GM18498 (cell line): ENCODE data around the gene KRT23.

Experiments used
- ATAC-seq: cut with Tn5 transposase; IDR thresholded peaks from one replicate; pipeline ENCODE4 v1.9.1; 2021; ENCODE audit warnings: mild to moderate bottlenecking, moderate library complexity; ENCODE audit not compliant: unreplicated experiment

KRT23 gene, protein sequence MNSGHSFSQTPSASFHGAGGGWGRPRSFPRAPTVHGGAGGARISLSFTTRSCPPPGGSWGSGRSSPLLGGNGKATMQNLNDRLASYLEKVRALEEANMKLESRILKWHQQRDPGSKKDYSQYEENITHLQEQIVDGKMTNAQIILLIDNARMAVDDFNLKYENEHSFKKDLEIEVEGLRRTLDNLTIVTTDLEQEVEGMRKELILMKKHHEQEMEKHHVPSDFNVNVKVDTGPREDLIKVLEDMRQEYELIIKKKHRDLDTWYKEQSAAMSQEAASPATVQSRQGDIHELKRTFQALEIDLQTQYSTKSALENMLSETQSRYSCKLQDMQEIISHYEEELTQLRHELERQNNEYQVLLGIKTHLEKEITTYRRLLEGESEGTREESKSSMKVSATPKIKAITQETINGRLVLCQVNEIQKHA

DNA sequence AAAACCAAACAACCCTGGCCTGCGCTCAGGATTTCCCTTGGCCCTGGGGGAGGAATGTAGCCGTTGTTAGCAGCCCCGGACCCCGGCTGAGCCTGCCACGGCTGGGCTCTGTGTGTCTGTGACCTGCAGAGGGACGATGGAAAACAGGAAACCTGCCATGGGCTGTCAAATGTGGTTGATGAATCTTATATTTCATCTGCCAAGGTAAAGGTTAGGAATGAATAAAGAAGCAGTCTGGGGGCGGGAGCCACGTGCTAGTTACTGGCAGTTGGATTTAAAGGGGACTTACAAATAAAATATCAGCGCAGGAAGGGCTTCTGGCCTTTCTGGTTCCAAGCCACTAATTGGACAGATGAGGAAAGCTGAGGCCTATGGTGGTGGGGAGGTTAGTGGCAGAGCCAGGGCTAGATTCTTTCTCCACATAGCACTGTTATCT, at the start of gene KRT23:
TSS of gene KRT23 (minus strand) at position 263 of the 436 bp plus-strand sequence. CDS start 1,043 bp downstream, outside the sequence.
- no peak for ATAC-seq

- ATAC-seq, result no peak
Observed at GRCh38 chr17:40986920-40987319, 49.5 kb upstream of the KRT23 start.

GRCh38 chr17:40984226-40984625, 46.8 kb upstream of the KRT23 start, which contains the start of gene KRT40:
Gene KRT40 (minus strand): TSS chr17:40984326. CDS start chr17:40984273, 53 bp downstream.
- no peak for ATAC-seq

- no peak for ATAC-seq
Observed at GRCh38 chr17:40981115-40981514, 43.7 kb upstream of the KRT23 start.

DNA sequence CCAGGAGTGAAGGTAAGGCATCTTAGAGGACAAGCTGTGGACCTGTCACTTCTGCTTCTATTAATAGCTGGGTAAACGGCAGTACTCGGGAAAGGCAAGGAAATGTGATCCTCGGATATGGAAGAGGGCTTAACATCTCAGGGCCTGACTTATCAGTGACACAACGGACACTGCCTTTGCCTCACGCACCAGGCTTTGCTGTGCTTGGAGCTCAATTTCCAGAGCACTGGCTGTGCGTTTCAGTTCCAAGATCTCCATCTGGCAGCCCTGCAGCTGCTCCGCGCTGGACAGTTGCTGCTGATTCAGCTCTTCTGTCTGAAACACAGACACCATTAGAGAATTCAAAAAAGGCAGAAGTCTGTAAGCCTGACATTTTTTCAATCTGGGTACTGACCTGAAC, 43.1 kb upstream of the KRT23 start:
- no peak for ATAC-seq

DNA sequence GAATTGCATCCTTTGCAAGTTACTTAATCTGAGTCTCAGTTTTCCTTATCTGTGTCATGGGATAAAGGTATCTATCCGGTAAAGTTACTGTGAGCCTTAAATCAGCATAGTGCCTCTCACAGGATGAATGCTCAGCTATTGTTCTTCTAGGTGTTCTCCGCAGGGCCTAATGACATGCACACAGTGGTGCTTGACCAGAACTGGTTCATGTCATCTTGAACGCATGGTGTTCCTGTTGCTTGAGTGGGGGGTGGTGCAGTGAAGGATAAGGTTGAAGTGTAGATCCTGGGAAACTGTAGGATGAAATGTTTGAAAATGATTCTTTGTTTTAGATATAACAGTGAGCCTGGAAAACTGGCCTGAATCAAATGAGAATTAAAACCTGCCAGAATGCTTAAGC, 42.7 kb upstream of the KRT23 start:
- no peak for ATAC-seq

DNA sequence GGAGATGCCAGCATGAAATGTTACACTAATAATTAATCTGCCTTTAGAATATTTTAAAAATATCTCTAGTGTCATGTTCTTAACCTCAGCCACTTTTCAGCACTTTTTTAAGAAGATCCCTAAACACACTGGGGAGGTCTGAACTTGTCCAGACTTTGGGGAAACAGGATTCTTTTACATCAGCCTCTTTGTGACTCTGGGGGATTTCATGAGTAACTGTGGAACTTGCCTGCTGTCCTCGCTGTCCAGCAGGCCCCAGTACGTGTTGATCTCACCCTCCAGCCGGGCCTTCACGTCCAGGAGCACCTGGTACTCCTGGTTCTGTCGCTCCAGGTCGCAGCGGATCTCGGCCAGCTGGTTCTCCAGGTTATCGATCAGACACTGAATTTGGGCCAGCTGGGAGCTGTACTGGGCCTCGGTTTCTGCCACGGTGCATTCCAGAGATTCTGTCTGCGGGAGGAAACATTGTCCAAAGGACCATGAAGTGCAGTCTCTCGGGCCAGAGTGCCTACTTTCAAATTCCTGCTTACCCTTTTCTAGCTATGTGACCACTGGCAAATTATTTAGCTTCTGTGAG, 41.2 kb upstream of the KRT23 start:
- ATAC-seq, result no peak

GRCh38 chr17:40975516-40975915, 38.1 kb upstream of the KRT23 start:
- ATAC-seq, result no peak

GRCh38 chr17:40974366-40974765, 36.9 kb upstream of the KRT23 start:
- ATAC-seq, result no peak

- ATAC-seq, result no peak
Observed at GRCh38 chr17:40967582-40967981, 30.1 kb upstream of the KRT23 start.

DNA sequence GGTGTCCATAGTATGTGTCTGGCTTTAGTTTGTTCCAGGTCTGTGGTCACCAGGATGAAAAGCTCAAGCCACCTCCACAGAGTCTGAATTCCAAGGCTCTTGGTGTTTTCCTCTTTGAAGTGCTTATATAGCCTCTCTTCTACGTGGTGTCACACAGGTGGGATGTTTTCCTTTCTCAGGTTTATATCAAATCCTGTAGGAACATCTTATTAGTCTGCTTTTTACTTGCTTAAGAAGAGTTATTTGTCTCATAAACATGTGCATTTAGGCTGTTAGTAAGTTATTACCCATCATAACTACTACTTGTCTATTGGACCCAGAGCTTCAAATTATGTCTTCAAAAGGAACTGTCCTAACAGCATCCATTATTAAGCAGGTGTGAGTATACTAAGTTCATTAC, 29.4 kb upstream of the KRT23 start, which contains the start of gene KRT39:
TSS of gene KRT39 (minus strand) at position 101 of the 400 bp plus-strand sequence. CDS start at position 9, 92 bp downstream.
- no peak for ATAC-seq

- ATAC-seq, result no peak
Observed at GRCh38 chr17:40963838-40964237, 26.4 kb upstream of the KRT23 start.

DNA sequence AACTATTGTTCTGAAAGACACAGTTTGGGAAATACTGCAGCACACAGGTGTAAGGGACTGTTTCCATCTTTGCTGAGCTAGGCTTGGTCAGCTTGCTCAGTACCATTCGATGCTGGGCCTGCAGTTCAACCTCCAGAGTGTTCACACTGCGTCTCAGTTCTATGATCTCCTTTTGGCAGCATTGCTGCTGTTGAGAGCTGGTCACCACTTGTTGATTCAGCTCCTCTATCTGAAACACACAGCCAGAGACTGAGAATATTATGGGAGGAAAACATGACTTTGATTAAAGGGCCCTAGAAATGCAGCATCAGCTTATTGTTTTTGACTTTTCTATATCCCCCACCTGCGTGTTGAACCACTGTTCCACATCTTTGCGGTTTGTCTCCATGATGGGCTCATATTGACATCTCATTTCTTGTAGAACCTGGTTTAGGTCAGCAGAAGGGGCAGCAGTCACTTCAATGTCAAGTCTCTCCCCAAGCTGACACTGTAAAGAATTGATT, 24.7 kb upstream of the KRT23 start:
- ATAC-seq, result no peak

DNA sequence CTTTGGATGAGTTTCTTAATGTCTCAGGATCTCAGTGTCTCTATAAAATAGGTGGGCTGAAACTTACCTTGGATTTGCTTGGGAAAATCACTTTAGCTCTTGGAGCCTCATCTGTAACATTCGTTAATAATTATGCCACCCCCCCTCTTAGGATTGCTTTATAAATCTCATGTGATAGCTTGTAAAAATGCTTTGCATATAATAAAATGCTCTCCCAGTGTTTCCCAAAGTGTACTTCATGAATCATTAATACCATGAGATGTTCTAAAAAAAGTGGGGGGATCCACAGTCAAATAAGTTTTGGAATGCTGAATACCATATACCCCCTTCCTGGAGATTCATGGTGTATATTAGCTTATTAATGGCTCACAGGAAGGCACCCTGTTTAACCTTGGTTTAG, 24.1 kb upstream of the KRT23 start:
- ATAC-seq, result no peak

- ATAC-seq, result no peak
Observed at GRCh38 chr17:40960144-40960543, 22.7 kb upstream of the KRT23 start.

DNA sequence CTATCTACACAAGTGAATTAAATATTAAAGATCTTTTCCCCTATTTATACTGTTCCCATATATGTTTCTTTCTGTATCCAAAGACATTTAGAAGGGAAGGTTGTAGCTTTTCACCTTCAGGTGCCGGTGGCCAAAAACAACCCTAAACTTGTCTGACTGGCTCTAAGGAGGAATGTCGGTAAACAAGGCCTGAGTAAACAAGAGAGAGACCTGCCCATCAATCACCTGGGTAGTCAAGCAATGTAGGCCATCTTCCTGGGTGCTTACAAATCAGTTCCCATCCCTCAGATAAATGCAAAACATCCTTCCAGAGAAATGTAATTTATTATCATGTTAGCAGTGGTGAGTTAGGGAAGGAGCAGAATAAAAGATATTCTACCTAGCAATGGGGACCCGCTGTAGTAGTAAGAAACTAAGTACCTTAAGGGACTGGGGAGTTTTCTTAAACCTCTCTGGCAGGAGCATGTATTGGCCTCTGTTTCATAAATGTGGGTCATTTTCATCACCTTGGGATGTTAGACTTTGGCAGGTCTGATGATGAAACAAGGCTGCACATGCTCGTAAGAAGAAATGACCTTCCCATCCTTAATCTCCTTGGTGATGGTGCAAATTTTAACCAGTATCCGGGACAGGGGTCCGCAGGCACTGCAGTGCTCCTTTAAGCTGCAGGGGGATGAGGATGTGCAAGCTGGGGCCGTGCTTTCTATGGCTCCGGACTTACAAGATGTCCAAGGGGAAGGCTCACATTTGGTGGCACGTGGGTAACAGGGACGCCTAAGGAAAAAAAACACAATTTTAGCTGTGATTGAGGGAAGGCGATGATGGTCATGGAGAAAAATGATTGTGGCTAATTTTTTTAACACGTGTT, 20.9 kb upstream of the KRT23 start:
- no peak for ATAC-seq

GRCh38 chr17:40956401-40957254, 19.2 kb upstream of the KRT23 start:
- no peak for ATAC-seq

DNA sequence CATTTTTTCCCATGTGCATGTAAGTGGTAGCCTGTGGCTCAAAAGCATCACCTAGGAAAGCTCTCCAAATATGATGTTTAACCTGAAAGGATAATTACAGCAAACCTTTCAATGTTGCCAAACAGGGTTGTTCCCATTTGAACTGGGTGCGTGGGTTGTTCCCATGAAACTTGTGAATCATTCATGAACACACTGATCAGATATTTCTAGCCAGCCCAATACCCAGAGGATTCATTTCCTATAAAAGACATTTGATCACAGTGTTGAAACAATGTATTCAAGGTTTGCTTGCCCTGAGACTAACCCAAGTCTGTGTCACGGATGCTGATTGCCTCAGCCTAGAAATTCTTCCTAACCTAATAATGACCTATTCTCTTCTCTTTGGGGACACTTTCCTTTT, 16.4 kb upstream of the KRT23 start:
- ATAC-seq, result no peak

- no peak for ATAC-seq
Observed at GRCh38 chr17:40952661-40953060, 15.2 kb upstream of the KRT23 start.

DNA sequence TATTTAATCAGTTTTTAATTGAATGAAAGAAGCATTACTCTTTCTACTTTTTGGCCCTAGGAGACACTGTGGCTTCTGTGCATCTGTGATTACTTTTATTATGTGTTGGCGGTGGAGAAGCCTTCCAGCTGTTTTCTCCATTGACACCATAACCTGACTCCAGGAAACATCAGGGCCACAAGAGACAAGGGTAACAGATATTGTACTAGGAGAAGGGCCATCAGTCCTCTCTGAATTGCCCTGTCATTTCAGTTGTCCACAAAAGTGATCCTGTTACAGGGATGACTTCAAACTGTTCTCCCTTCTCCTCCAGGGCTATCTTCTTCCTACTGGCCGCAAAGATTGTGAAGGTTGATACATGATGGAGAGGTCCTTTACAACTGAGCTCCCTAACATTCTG, 14.7 kb upstream of the KRT23 start:
- ATAC-seq, result no peak
